NCI-H526 treated with DMSO at 0.1 percent for 48 hours (cell line): ENCODE data around the gene MAD1L1.

Experiments
- DNase-seq: peaks from one replicate; lab custom pipeline; 2025; lab: John Stamatoyannopoulos, UW

The MAD1L1 gene

DNA sequence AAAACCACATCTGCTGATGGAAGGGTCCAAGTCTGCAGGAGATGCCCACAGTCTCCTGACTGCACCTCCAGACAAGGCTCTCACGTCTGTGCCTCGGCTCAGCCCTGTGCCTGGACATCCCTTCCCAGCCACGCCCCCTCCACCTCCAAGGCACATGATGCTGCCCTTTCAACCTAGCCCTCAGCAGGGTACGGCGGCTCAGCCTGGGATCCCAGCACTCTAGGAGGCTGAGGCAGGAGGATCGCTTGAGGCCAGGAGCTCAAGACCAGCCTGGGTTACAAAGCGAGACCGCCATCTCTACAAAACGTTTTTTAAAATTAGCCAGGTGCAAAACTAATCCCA is 14.3 kb downstream of the MAD1L1 start:
- no peak for DNase-seq

DNA sequence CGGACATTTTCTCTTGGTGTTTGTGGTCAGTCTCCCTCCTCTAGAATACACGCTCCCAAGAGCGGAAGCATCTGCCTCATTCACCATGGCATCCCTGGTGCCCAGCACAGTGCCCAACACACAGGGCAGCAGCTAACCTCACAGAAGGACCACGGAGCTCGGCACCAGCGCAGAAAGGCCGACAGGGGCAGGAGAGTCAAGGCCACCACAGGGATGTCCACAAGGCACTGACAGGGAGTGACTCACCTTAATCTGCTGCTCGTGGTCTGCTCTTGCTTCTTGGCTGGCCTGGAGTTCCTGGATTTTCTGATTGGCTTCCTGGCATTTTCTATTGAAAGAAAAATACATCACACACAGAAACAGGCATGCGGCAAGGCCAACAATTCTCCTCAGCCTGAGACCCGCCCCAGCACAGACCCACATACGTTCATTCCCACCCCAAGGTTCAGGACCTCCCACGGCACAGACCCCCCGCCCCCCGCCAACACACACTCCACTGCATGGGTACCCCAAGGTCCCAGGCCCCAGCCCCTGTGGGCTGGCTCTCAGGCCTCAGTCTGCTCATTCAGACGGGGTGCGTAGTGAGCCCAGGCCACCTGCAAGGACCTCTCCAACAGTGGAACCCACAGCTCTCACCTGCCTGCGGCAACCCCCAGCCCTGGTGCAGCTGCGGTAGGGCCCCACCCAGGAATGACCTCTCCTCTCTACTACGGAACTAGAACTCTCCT is 14.9 kb downstream of the MAD1L1 start:
- DNase-seq = no peak

DNA sequence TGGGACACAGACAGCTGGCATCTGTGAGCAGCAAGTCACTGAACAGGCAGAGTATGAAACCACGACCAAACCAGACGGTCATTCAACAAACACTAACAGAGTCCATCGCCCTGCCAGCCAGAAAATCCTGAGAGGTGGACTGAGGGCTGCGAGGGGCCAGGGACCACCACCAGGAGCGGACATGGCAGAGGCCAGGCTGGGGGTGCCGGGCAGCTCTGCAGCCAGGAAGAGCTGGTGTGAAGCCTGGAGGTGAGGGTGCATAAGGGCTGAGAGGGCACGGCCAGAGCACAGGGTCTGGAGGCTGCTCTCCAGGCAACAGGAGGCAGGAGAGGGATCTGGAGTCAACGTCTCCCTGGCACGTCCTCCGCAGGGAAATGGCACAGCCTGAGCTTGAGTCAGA is 15.5 kb downstream of the MAD1L1 start:
- DNase-seq = no peak

DNA sequence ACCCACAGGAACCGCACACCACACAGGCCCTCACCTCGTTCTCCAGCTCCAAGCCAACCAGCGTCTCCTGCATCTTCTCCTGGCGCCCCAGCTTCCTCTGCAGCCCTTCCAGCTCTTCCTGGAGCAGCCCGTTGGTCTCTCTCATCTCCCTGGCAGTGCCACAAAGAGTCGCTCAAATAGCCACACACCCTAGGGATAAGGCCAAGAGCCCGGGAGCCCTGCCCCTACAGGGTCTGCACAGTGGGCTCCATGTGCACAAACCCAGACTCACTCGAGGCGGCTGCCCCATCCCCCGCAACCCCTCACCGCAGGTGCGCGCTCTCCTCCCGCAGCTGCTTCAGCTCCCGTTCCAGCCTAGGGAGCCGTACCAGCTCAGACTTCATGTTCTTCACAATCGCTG is 16.9 kb downstream of the MAD1L1 start:
- DNase-seq = no peak

DNA sequence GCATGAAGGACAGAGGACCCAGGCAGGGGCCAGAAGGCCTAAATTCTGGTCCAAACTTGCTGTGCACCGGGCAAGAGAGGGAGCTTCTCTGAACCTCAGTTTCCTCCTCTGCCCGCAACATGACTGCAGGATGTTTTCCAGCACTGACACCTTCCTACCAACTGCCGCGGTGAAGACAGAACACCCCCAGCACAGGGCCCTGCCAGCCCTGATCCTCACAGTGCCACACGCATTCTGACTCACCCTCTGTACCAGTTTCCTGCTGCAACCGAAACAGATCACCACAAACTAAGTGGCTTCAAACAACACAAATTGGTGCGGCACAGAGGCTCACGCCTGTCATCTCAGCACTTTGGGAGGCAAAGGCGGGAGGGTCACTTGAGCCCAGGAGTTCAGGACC is 18.1 kb downstream of the MAD1L1 start:
- no peak for DNase-seq

DNA sequence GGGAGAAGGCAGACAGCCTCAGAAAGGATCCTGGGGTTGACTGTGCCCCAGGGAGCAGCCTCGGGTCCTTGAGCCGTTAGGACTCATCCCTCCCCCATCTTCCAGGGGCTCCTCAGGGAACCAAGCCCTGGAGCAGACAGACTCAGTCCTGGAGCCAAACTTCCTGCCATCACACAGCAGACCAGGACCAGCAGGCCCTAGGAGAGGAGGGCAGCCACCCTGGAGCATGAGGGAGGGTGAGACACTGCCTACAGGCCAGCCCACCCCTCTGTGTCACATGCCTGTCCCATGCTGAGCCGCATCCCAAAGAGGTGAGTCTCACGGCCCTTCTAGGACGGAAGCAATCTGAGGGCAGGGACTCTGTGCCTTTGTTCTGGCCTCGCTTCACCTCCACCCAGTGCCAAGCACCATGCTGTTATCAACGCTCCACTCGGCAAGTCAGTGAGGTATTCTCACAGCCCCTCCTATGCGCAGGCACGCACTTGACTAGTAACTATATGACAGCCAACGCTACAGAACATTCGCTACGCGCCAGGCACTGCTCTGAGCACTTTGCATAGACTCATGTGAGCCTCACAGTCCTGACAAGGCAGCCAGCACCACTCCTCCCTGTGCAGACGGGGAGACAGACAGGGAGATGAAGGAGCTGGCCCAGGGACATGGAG is 19.1 kb downstream of the MAD1L1 start:
- no peak for DNase-seq

DNA sequence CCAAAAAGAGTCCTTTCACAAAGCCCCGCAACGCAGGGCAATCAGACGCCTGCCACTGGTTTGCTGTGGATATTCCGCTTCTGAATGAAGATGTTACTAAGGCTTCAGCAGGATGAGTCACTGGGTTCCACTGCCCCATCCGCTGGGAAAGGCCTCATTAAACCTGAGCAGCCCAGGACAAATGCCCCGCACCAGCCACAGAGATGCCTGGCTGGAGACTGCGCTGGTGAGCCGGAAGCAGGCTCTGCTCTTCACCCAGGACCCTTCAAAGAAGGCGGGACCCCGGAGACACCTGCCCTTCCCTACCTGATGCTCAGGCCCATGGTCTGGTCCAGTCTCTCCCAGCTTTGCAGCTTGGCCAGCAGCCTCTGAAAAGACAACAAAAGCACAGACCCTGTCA is 19.8 kb downstream of the MAD1L1 start:
- DNase-seq = no peak

DNA sequence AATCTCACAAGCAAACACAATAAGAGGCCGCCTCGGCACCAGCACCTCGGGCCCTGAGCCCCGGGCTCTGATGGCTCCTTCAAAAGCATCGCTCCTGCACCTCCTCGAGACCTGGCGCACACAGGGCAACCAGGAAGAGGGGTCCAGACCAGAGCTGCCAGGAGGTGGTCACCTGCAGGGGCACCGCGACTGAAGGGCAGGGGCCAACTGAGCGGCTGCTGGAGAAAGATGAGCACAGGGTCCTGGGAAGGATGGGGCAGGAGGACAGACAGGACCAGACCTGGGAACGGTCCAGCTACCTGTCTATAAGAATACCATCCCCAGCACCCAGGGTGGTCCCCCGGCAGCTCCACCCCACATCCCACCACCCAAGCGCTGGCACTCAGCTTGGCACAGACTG is 20.8 kb downstream of the MAD1L1 start:
- no peak for DNase-seq

DNA sequence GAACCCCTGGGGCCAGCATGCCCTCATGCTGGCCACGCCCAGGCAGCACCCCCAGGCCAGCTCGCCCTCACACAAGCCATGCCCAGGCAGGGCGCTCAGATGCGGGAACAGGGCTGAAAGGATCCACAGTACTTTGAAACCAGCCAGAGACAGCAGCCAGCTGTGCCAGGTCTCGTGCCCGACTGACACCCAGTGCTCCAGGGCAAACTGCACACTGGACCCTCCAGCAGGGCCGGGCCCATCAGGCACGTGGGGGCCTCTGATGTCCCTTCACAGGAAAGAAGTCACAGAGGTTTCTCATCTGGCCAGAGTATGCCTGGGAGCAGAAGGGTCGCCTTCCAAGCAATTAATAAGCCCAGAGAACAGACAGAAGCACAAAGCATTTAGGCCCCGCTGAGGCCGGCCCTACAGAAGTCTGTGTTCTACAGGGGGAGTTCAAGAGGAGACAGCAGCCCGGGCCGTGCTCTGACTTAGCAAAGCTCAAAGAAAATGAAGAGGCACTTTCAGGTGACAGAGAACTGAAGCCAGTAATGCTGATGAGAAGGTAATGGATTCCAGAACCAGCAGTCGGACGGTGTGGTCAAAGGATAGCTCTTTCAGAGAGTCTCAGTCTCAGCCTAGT is 21.4 kb downstream of the MAD1L1 start:
- DNase-seq = no peak

DNA sequence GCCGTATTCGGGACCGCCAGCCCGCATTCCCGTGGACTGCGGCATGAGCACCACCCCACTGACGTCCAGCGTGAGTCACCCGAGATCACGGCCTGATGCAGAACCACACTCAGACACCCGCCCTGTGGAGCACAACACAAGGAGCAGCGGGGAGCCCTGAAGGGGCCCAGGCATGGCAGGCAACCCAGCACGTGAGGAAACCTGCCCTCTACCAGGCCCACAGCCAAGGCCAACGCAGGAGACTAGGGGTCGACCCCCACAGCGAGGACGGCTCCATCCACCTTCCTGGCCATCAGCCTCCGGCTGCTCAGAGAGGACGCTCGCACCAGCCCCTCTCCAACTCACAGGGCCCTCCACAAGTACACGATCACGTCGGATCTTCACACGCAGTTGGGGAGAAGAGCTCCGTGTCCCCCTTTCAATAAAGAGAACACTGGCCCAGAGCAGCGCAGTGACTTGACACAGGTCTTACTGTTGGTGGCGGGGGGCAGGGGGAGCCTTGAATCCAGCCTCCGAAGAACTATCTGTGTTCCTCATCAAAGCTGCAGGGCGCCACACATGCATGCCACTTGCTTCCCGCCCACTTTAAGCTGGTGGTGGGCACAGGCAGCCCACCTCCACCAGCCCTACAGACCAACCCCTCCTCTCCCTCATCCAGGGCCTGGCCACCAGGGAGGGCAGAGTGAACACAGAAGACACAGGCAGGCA is 22.0 kb downstream of the MAD1L1 start:
- DNase-seq = no peak

DNA sequence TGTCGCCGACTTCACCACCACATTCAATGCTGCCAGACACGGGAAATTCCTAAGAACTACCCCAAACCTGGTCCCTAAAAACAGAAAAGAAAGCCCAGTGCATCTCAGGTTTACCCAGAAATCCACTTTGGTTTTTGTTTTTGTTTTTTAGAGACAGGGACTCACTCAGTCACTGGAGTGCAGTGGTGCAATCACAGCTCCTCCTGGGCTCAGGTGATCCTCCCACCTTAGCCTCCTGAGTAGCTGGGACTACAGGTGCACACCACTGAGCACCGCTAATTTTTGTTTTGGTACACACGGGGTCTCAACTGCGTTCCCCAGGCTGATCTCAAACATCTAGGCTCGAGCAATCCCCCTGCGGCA is 22.8 kb downstream of the MAD1L1 start:
- DNase-seq = no peak

DNA sequence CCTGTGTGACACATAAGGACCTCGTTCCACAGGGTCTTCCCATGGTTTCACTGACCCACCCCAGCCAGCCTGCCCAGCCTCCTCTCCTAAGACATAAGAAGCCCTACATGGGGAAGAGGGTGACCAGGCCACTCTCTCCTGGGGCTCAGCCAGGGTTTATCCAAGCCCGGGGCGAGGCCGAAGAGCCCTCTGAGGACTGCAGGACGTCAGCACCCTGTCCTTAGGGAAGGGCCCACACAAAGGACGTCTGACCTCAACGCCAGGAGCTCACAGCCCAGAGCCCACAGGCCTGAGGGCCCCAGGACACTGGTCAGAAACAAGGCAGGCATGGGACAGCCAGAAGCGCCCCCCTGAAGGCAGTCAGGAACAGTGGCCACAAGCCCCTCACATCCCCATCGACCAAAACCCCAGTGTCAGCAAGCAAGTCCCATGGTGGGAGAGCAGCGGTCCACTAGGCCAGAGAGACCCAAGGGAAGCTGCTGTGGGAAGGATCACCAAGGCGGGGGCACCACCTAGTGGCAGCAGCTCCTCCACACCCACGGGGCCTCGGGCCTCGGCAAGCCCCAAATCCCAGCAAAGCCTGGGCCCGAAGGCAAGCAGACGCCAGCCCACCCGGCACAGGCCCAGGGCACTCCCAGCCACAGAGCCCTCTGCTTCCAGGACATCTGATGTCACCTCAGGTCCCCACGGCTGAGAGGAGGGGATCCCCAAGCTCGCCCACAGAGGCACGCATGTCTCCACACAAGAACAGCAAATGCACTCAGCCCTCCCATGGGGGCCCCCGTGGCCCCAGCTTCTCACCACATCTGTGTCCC is 23.4 kb downstream of the MAD1L1 start:
- no peak for DNase-seq

DNA sequence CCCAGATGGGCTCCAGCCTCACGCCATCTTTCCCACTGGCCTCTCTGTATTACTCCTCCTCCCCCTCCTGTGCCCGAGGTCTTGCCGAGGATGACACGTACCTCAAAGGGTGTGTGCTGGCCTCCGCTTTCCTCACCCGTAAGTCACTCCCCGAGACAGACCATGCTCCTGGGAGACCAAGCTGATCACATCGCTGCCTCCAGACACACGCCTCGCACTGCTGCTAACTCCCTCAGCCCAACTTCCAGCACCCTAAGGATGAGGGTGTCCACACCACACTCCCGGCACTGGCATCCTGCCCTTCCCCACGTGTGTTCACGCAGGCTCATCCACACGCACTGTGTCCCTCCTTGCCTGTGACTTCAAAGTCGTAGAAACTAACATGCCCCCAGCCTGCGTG is 24.0 kb downstream of the MAD1L1 start:
- DNase-seq = no peak

DNA sequence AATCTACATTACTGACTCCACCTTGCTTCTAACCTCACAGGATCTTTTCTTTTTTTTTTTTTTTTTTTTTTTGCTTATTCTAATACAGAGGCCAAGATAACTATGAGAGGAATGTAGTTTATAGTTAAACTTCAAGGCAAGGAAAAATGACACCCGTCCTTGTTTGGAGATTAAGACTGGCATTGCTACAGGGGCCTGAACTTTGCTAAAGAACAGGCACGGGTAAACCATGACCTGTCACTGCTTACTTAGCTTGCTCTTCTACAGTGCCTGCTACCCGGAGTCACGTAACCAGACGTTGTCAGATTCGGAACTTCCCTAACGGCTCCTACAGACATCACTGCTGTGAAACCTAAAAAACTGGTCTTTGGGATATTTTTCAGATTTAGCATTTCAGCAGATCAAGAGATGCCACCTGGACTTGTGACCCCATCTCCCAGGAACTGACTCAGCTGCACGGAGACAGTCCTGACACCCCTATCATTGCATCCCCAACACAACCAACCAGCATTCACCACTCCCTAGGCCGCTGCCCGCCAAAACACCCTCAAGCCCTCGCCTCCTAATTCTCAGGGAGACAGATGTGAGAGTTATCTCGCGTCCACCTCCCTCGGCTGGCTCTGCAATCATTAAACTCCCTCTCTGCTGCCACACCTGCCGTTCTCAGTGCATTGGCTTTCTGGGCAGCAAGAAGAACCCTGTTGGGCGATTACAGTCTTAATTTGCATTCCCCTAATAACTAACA is 27.5 kb downstream of the MAD1L1 start:
- no peak for DNase-seq

DNA sequence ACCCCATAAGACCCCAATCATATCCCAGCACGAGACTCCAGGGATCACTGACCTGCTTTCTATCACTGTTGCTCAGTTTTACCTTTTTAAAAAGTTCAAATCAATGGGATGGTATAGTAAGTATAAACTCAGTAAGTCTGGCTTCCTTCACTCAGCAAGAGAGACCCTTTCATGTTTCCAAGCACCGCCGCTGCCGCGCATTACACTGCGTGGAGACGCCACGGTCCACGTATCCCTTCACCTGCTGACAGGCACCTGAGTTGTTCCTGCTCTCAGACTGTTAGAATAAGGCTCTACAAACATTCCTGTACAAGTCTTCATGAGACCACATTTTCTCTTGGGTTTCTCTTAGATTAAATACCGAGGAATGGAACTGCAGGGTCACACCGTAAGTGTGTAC is 28.3 kb downstream of the MAD1L1 start:
- no peak for DNase-seq

DNA sequence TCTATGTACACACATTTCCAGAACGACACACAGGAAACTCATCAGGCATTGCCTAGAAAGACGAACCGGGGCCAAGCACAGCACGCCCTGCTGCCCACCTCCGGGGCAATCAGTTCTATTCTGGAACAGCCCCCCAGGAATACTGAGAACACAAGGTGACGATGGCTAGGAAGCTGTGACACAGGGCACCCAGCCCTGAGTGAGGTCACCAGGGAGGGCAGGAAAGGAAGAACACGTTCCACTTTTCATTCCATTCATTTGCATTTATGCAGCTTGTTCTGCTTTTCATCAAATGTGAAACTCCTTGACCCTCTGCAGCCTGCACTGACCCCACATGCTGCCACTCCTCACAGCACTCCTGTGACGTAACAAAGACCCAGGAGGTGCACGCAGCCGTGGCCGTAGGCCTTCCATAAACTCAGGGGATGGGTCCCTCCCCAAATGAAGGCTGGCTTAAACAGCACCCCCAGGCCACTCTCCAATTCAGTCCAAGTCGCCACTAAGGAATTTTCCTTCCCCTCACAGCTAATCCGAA is 28.9 kb downstream of the MAD1L1 start:
- no peak for DNase-seq

DNA sequence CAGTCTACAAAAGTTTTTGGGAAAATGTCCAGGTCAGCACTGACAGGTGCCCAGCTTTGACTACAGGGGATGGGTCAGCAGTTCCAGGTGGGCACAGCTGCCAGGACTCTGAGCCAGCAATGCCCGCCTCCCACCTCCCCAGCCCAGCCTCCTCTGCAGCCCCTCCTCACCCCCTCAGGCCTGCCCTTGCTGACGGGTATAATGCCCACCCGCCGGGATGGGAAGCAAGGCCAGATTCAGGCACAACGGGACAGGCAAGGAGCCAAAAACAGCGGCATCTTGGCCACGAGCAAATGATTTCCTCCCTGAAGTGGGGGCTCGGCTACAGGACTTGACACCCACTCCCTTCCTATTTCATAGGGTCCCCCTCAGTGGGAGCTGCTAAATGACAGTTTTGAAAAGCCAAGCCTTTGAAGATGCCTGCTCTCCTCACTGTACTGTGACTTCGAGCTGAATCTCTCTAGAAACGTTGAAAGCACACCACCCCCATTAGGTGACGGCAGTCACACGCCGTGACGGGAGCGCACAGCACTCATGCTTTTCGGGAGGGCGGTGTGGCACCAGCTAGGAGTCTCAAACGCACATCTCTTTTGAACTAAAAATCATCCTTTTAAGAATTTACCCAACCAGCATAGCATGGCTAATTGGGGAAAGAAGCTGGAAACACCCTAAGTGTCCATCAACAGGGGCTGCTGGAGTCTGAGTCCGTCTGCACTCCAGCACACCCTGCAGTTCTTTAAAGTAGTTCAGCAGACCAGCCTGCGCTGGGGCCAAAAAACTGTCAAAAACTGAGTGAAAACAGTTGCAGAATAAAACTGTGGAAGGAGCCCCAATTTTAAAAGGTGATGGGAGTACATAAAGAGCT is 29.6 kb downstream of the MAD1L1 start:
- DNase-seq = no peak

DNA sequence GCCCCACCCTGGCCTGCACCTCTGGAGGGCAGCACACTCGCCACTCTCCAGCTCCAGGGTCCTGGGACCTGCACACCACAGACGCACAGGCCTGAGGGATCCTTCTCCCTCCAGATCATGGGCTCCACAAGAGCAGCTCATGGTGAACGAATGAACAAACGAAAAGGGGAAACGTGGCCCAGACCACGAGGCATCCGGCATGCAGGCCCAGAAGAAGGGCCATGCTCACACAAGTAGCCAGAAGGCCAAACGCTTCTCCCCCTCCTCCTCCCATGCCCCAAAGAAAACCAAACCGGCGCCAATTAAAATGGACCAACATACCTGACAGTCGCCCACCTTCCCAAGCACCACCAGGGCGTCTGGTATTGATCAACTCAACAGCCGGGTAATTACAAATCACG is 30.4 kb downstream of the MAD1L1 start:
- no peak for DNase-seq

DNA sequence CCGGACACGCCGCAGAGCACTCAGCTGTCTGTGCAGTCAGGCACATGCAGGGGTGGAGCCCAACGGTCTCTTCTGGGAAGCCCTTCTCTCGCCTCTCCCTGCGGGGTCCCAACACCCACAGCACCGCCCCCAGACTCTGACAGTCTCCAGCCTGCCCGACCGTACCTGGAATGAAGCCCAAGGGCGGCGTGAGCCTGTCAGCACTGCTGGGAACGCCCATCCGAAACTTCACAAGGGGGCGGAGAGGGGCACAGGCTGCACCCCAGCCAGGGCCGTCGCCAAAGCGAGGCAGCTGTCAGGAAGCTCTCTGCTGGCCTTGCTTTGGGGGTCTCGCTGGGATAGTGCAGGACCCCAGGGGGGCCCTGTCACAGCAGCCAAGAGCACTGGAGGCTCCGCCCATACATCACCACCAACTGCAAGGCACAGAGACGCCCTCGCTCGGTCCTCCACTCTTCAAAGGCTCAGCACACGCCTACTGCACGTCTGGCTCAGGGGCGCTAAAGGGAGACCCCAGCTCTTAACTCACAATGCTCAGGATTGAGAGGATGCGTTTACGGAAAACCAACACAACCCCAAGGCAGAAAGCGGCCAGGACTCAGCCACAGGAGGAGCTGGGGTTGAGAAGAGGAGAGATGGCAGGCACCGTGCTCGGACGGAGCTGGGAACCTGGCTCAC is 30.9 kb downstream of the MAD1L1 start:
- no peak for DNase-seq

DNA sequence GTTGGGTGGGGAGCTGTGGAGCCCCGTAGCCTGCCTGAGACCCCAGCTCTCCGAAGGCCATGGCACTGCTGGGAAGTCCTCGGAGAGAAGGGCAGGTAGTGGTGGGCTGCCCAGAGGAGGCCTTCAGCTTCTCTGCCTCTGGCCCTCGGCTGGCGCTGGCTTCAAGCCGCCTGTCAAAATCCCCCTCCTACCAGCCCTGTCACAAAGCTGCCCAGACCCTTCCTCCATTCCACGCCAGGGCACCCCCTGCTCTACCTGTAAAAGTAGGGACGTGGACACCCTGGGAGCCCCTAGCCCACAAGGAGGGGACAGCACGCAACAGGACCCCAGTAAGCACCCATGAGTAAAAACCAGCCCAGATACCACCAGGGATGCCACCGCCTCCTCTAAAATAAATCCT is 31.6 kb downstream of the MAD1L1 start:
- DNase-seq = no peak
